ENCODE measurements around the gene BTNL8.

DNA sequence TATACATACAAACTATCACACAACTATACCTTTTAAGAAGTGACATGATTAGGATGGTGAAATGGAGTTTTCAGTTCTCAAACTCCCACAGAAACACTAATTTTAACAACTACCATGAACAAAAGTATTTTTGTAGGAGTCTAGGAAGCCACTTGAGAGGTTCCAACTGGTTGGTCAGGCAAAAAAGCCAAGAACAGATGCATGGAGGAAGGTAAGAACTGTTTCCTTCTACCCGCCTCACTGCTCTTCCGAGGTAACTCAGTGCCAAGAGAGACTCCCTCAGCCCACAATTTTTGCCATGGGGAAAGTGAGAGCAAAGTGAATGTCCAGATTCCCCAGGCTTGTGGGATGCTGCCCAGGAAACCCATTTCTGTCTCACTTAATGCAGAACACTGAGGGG lies 15.7 kb downstream of the BTNL8 start:
- TF ChIP-seq, protein P1, sequence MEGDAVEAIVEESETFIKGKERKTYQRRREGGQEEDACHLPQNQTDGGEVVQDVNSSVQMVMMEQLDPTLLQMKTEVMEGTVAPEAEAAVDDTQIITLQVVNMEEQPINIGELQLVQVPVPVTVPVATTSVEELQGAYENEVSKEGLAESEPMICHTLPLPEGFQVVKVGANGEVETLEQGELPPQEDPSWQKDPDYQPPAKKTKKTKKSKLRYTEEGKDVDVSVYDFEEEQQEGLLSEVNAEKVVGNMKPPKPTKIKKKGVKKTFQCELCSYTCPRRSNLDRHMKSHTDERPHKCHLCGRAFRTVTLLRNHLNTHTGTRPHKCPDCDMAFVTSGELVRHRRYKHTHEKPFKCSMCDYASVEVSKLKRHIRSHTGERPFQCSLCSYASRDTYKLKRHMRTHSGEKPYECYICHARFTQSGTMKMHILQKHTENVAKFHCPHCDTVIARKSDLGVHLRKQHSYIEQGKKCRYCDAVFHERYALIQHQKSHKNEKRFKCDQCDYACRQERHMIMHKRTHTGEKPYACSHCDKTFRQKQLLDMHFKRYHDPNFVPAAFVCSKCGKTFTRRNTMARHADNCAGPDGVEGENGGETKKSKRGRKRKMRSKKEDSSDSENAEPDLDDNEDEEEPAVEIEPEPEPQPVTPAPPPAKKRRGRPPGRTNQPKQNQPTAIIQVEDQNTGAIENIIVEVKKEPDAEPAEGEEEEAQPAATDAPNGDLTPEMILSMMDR (IDR thresholded peaks at IDR 0.05; ENCODE audit: low read depth, low read length, poor library complexity, severe bottlenecking): no peak
- no peak for TF ChIP-seq EZH2phosphoT487 (IDR thresholded peaks at IDR 0.05; ENCODE audit: borderline replicate concordance, low read length)
